AG04450 (cell line): ENCODE results near the gene TMEM183A. TPM values are rescaled to one million over a fixed set of nuclear protein-coding genes. Genes with fewer than 3 reads are reported as not detected.

Source experiments
- CTCF ChIA-PET: fragments of 300-600, 350-600 bp; formaldehyde crosslinking; extraction: SDS; loops from one replicate; lab custom pipeline; 2022; ENCODE audit warnings: antibody characterized with exemption, inconsistent platforms; lab: Charles Lee
- POLR2A ChIA-PET: fragments of 350-600 bp; formaldehyde crosslinking; extraction: SDS; loops from one replicate; lab custom pipeline; 2021; ENCODE audit warnings: antibody characterized with exemption, inconsistent platforms; lab: Yijun Ruan, JAX
- DNase-seq: peaks from one replicate; pipeline ENCODE4 v3.0.0-alpha.2; 2011; ENCODE audit warnings: low read depth, low spot score
- H3K27ac ChIP-seq: one replicate; pipeline ENCODE4 v1.5.1; 2012; ENCODE audit warnings: low read depth, low read length, control low read depth
- H3K27me3 ChIP-seq: one replicate; pipeline ENCODE4 v1.6.0; 2012; ENCODE audit warnings: low read length; ENCODE audit not compliant: control insufficient read depth, insufficient read depth
- H3K4me3 ChIP-seq: 2 replicates; pipeline ENCODE4 v1.5.1; 2011; ENCODE audit warnings: mild to moderate bottlenecking, low read depth, low read length, control low read depth
- H3K9me3 ChIP-seq: 2 replicates; pipeline ENCODE4 v1.5.1; 2012; ENCODE audit warnings: low read length; ENCODE audit not compliant: control insufficient read depth, insufficient read depth
- polyA plus RNA-seq: library from polyadenylated mRNA; depleted of rRNA; stranded (reverse); fragments of >200 nt; gene quantifications from 2 replicates; pipeline ENCODE4 v1.2.3, GENCODE V29; 2011
- TF ChIP-seq, protein P1 (sequence below): IDR thresholded peaks from 2 replicates; pipeline ENCODE4 v1.5.1; 2011; ENCODE audit warnings: low read depth, low read length, control low read depth, inconsistent platforms

The TMEM183A gene
- polyA plus RNA-seq, 1 experiment, result 93.4 TPM

DNA sequence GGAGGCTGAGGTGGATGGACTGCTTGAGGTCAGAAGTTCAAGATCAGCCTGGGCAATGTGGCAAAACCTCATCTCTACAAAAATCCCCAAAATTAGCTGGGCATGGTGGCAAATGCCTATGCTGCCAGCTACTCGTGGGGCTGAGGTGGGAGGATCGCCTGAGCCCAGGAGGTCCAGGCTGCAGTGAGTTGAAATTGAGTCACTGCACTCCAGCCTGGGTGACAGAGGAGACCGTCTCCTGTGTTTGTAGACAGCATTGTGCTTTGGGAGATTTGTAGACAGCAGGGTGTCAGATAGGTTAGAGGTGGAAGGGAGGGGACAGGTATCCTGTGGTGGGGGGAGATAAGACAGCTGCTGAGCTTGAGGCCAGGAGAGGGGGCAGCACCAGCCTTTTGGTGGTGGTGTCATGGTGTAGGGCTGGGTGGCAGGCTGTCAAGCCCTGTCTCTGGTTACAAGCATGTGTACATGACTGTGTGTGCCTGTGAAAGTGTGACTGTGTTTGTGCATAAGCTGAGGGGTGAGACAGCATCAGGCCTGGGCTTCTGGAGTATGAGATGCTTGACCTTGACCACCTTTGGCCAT lies 34.3 kb downstream of the TMEM183A start:
- no peak overlapping the region for H3K27ac ChIP-seq
- DNase-seq, result no peak
- peaks cover 2% of the 10 kb centered on the region for H3K27me3 ChIP-seq
- H3K9me3 ChIP-seq, result no peaks in the 10 kb centered on the region
- CTCF ChIA-PET, result interaction anchor here (2.5 to 19.9 kb wide), 5 partner anchors 78 to 228 kb away, joined by 11 to 340 read pairs (median 34); no protein-coding TSS in a partner anchor
- no peak overlapping the region for H3K4me3 ChIP-seq
- POLR2A ChIA-PET, result no interaction called here
- TF ChIP-seq, protein P1, sequence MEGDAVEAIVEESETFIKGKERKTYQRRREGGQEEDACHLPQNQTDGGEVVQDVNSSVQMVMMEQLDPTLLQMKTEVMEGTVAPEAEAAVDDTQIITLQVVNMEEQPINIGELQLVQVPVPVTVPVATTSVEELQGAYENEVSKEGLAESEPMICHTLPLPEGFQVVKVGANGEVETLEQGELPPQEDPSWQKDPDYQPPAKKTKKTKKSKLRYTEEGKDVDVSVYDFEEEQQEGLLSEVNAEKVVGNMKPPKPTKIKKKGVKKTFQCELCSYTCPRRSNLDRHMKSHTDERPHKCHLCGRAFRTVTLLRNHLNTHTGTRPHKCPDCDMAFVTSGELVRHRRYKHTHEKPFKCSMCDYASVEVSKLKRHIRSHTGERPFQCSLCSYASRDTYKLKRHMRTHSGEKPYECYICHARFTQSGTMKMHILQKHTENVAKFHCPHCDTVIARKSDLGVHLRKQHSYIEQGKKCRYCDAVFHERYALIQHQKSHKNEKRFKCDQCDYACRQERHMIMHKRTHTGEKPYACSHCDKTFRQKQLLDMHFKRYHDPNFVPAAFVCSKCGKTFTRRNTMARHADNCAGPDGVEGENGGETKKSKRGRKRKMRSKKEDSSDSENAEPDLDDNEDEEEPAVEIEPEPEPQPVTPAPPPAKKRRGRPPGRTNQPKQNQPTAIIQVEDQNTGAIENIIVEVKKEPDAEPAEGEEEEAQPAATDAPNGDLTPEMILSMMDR, result no peak

DNA sequence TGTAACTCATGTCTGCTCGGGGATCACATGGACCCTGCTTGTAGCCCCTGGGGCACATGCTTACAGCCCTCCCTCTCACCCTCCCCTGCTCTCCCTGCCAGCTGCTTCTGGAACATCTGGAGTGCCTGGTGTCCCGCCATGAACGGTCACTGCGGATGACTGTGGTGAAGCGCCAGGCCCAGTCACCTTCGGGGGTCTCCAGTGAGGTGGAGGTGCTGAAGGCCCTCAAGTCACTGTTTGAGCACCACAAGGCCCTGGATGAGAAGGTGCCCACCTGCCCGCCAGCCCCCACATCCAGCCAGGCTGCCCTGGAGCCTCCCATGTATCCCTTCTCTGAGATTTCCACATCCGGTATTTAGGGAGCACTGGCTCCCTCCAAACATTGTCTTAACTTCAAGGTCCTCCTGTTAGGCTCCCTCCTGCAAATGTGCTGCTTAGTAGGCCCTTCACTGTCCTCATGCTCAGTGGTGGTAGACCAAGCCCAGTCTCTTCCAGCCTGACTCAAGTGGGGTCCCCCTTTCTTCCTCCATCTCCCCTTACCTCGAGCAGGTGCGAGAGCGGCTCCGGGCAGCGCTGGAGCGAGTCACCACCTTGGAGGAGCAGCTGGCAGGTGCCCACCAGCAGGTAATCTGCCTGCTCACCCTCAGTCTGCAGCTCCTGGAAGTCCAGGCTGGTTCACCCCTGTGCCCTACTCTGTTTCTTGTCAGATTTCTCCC lies 36.8 kb downstream of the TMEM183A start:
- DNase-seq, result no peak
- H3K9me3 ChIP-seq, result no peaks in the 10 kb centered on the region
- H3K27me3 ChIP-seq, result peaks cover 2% of the 10 kb centered on the region
- TF ChIP-seq, protein P1, result no peak
- ChIA-PET POLR2A (no interaction called here), CTCF (interaction anchor here (2.5 to 19.9 kb wide), 2 partner anchors 172 to 226 kb away, joined by 11 to 340 read pairs; no protein-coding TSS in a partner anchor)
- no peak overlapping the region for H3K27ac ChIP-seq
- H3K4me3 ChIP-seq, result no peak overlapping the region

DNA sequence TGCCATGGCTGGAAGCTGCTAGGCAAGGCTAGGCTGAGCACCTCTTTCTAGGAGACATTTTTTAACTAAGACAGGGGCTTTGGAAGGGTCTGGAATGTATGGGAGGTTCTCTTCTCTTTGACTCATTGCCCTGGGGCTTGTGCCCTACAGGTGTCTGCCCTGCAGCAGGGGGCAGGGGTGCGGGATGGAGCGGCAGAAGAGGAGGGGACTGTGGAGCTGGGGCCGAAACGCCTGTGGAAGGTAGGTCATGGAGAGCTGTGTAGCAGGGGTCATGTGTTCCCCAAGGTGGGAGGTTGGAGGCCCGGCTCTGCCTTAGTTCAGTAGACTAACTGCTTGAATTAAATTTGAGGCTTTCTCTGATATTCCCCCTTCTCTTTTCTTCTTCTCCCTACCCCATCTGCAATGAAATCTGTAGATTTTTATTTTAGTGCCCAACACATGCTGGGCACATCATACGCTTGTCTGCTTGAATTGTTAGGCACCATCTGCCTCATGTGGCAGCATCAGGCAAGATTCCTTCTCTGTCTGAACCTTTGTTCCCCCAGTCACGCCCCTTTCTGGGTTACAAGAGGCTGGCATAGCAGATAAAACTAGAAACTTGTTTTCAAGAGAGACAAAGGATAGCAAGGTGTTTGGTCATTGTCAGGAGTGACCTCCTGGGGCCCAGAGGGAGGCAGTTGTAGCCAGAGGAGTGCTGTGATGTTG lies 37.5 kb downstream of the TMEM183A start:
- DNase-seq, result no peak
- CTCF ChIA-PET, result interaction anchor here (1.7 to 19.9 kb wide), 2 partner anchors 171 to 225 kb away, joined by 5 to 340 read pairs; no protein-coding TSS in a partner anchor

DNA sequence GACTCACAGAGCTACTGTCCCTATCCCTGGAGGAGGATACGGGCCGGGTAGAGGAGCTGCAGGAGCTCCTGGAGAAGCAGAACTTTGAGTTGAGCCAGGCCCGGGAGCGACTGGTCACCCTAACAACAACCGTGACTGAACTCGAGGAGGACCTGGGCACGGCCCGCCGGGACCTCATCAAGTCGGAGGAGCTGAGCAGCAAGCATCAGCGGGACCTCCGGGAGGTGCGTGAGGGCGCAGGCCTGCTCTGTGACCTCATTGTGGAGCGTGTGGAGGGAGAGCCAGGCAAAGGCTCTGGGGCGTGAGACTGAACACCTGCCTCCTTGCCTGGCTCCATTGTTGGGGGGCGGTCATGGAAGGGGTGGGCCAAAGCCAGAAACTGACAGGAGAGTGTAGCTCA lies 38.2 kb downstream of the TMEM183A start:
- H3K9me3 ChIP-seq, result no peaks in the 10 kb centered on the region
- peaks cover 2% of the 10 kb centered on the region for H3K27me3 ChIP-seq
- H3K4me3 ChIP-seq, result no peak overlapping the region
- TF ChIP-seq, protein P1, result no peak
- no peak overlapping the region for H3K27ac ChIP-seq
- POLR2A ChIA-PET, result no interaction called here
- no peak for DNase-seq
- CTCF ChIA-PET, result interaction anchor here (0.5 to 19.9 kb wide), 3 partner anchors 25 to 224 kb away, joined by 4 to 340 read pairs (median 5); no protein-coding TSS in a partner anchor

More for the DNA sequence above, 37.5 kb downstream of the TMEM183A start:
- POLR2A ChIA-PET, result no interaction called here
- Histone ChIP-seq H3K9me3 (no peaks in the 10 kb centered on the region), H3K27me3 (peaks cover 2% of the 10 kb centered on the region), H3K27ac (no peak overlapping the region), H3K4me3 (no peak overlapping the region)
- TF ChIP-seq, protein P1, result no peak
